PFSK-1 (cell line): ENCODE results near the gene TUBGCP3.

Experiments used
- POLR2AphosphoS5 ChIP-seq: IDR thresholded peaks from 2 replicates; pipeline ENCODE4 v1.6.1; 2012; ENCODE audit warnings: low read depth, mild to moderate bottlenecking, control low read depth, low read length, moderate library complexity
- REST ChIP-seq, 2 experiments: IDR thresholded peaks; 2 replicates each; pipeline versions ENCODE4 v1.6.1 to v1.8.0; 2011 to 2012; ENCODE audit warnings: low read depth in 2 of 2, low read length in 2 of 2, control low read depth in 1 of 2, inconsistent platforms in 1 of 2, mild to moderate bottlenecking in 1 of 2, moderate library complexity in 1 of 2; ENCODE audit not compliant: insufficient read depth in 1 of 2
- SIN3A ChIP-seq: IDR thresholded peaks from 2 replicates; pipeline ENCODE4 v1.6.1; 2012; ENCODE audit warnings: mild to moderate bottlenecking, low read length, moderate library complexity, borderline replicate concordance; ENCODE audit not compliant: insufficient read depth
- TAF1 ChIP-seq: IDR thresholded peaks from 2 replicates; pipeline ENCODE4 v1.6.1; 2012; ENCODE audit warnings: low read length, control low read depth, borderline replicate concordance; ENCODE audit not compliant: insufficient read depth

GRCh38 chr13:112443995-112444311 is 144.0 kb downstream of the TUBGCP3 start:
- TF ChIP-seq REST (IDR thresholded peaks at IDR 0.05; ENCODE audit: insufficient read depth in 1 of 2, low read depth in 2 of 2, low read length in 2 of 2) (no peak), TAF1 (no peak), POLR2AphosphoS5 (no peak), SIN3A (no peak)
